LNCaP clone FGC (cell line): ENCODE results near the gene TAS2R10.

ENCODE experiments used
- DNase-seq: peaks from one replicate; pipeline ENCODE4 v3.0.0-alpha.2; 2011; ENCODE audit warnings: low read depth
- H3K4me3 ChIP-seq: 2 replicates; pipeline ENCODE4 v1.5.1; 2011; ENCODE audit warnings: mild to moderate bottlenecking, low read depth, low read length, control low read depth
- CTCF ChIP-seq: IDR thresholded peaks from 2 replicates; pipeline ENCODE4 v1.5.1; 2012; ENCODE audit warnings: mild to moderate bottlenecking; ENCODE audit not compliant: control insufficient read depth, insufficient read depth; ENCODE audit errors: extremely low read depth

Gene TAS2R10

GRCh38 chr12:10851243-10851858 lies 25.2 kb upstream of the TAS2R10 start:
- TF ChIP-seq CTCF, result no peak
- H3K4me3 ChIP-seq, result no peak overlapping the region
- no peak for DNase-seq

- DNase-seq, result no peak
- no peak within 1 kb of the TSS for H3K4me3 ChIP-seq
- no peak for TF ChIP-seq CTCF
Measured at GRCh38 chr12:10849425-10849878, 23.3 kb upstream of the TAS2R10 start, which contains the start of gene PRR4. Gene PRR4, minus strand, starts transcription at chr12:10849475. Its CDS starts 38 bp downstream, at chr12:10849437.

GRCh38 chr12:10847744-10848143 lies 21.6 kb upstream of the TAS2R10 start:
- no peak for TF ChIP-seq CTCF
- no peak for DNase-seq
- no peak overlapping the region for H3K4me3 ChIP-seq

GRCh38 chr12:10842862-10843261 lies 16.7 kb upstream of the TAS2R10 start:
- no peak for TF ChIP-seq CTCF
- H3K4me3 ChIP-seq, result no peak overlapping the region
- no peak for DNase-seq

- TF ChIP-seq CTCF, result no peak
- no peak for DNase-seq
- H3K4me3 ChIP-seq, result no peak overlapping the region
Measured at GRCh38 chr12:10838461-10838860, 12.3 kb upstream of the TAS2R10 start.

GRCh38 chr12:10829994-10830393 lies 3.8 kb upstream of the TAS2R10 start:
- no peak for DNase-seq
- H3K4me3 ChIP-seq, result no peak overlapping the region
- no peak for TF ChIP-seq CTCF

- H3K4me3 ChIP-seq, result no peak overlapping the region
- DNase-seq, result no peak
- no peak for TF ChIP-seq CTCF
Measured at GRCh38 chr12:10824957-10825356, 1.2 kb downstream of the TAS2R10 start.
